GM19467 (cell line): ENCODE data around the gene SMAD3.

Experiments used
- ATAC-seq: cut with Tn5 transposase; IDR thresholded peaks from one replicate; pipeline ENCODE4 v1.9.1; 2021; ENCODE audit warnings: mild to moderate bottlenecking, moderate library complexity; ENCODE audit not compliant: unreplicated experiment

Gene SMAD3

DNA sequence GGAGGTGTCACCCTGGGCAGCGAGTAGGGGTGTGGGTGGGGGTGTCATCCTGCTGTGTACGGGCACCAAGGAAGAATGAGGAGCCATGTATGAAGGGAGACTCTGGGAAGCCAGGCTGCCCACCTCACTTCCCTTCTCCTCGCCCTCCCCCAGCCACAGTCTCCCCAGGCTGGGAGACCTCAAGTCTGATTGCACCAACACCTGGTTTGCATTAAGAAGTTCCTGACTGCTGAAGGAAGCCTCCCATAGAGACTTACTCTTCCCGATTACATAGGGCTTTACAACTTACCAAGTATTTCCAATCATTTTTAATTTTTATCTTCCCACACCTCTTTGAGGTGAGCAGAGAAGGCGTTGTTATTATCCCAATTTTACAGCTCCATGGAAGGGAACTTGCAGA lies 29.5 kb upstream of the SMAD3 start:
- no peak for ATAC-seq

DNA sequence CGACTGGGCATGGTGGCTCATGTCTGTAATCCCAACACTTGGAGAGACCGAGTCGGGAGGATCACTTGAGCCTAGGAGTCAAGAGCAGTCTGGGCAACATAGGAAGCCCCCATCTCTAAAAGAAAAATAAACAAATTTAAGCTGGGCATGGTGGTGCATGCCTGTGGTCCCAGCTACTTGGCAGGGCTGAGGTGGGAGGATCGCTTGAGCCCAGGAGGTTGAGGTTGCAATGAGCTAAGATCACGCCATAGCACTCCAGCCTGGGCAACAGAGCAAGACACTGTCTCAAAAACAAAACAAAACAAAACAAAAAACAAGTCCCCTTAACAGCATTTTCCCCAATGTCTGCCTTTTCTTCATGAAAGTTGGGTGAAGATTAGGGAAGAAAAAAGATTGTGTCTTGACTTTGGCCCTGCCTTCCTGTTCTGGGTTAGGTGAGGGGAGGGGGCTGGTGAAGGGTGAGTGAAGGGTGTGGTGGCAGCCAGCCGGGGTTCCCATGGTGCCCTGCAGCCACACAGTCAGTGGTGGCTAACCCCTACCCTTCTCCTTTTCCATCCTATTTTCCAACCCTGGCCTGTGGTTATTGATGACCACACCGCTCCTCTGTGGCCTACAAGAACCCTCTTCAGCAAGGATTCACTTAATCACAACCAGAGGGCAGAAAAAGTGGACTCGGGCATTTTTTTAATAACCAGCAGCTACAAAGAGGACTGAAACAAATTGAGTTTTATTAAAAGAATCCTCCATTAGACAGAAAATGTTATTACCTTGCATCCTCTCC lies 28.4 kb upstream of the SMAD3 start:
- ATAC-seq, result no peak

DNA sequence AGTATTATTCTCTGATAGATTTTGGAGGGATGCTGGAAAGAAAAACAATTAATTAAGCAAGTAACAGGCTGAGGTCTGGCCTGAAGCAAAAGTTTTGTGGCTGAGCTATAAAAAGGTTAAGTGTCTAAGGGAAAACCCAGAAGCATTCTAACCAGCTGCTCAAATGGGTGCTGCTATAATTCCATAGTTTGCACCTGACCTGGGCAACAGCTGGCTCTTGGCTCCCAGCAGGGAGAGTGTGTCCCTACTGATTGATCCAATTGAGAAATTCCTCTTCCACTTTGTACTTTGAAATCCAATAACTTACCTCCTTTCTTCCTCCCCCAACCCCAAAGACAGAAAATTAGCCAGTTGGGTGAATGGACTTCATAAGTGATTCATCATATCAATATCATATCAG lies 27.7 kb upstream of the SMAD3 start:
- no peak for ATAC-seq

DNA sequence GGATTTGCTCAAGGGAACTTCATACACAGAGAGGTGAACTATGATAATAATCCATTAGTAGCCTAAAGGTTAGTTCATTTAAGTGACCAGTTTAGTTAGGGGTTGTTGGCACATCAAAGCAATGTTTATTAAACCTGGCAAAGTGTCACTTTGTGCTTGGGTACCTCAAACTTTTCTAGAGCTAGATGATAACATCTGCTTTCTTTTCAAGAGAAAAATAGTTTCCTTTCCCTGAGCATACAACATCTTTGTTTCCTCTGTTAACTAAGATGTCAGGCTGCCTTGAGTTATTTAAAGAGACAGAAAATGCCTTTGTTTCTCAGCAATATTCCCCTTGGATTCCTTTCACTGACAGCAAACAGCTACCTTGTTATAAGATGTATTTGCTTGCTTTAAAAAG lies 26.7 kb upstream of the SMAD3 start:
- no peak for ATAC-seq

DNA sequence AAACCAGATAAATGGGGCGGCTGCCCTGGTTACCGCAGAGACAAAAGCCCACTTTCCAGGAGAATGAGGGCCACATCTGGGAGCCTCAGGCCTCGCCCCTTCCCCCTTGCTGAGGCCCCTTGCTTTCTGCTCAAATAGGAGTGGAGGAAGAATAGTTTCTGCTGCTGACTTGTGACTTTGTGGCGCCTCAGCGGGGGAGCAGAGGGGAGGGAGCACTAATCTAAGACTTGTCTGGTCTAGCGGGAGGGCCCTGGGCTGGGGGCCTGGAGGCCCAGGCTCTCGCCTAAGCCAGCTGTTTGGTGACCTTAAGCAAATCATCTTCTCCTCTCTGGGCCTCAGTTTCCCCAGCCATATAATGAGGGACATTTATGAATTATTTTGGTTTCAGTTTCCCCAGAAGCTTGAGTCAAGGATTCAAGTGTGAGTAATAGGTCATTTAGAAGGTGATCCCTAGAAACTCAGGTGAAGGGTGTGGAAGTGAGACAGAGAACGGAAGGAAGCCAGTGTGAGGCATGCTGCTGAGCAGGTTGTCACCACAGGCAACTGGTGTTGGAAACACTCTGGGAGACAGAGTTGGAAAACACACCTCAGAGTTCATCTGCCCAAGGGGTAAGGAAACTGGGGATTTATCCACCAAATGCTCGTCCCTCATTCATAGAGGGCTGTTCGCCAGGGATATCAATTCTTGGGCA lies 25.9 kb upstream of the SMAD3 start:
- ATAC-seq, result no peak

DNA sequence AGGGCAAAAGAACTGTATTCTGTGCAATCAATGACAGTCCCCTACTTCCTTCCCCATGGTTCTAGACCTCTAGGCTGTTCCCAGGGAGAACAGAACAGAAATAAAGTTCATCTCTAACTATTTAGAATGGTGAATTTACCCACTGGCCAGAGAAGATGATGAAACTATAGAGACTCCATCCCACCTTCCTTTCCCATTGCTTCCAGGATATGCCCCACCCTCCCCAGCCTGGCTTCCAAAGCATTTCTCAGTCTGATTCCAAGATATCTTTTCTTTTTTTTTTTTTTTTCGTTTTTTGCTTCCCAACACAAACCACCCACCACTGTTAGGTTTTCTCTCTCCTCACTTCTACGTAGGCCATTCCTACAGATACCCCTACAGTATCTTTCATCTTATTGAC lies 25.1 kb upstream of the SMAD3 start:
- ATAC-seq, result no peak

DNA sequence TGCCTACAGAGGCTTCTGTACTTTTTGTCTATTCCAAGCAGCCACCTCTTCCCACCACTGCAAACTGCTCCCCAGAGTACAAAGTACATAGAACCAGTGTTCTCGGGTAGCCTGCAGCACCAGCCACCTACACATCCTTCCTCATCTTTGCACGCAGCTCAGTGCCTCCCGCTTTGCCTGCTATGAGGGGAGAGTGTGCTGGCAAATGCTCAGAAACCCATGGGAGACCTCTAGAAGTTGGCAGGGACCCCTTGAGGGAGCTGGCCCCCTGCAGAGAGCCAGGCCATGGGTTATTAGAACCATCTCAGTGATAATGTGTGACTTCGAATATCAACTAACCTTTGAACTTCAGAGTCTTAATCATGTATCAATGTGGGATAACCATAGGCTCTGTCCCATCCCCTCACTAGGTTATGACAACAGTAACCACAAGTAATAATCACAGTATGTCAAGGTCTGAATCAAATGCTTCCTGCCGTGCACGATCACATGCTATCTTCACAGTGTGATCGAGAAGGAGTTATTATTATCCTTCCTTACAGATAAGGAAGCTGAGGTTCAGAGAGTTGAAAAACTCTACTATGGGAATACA lies 22.8 kb upstream of the SMAD3 start:
- ATAC-seq, result no peak

DNA sequence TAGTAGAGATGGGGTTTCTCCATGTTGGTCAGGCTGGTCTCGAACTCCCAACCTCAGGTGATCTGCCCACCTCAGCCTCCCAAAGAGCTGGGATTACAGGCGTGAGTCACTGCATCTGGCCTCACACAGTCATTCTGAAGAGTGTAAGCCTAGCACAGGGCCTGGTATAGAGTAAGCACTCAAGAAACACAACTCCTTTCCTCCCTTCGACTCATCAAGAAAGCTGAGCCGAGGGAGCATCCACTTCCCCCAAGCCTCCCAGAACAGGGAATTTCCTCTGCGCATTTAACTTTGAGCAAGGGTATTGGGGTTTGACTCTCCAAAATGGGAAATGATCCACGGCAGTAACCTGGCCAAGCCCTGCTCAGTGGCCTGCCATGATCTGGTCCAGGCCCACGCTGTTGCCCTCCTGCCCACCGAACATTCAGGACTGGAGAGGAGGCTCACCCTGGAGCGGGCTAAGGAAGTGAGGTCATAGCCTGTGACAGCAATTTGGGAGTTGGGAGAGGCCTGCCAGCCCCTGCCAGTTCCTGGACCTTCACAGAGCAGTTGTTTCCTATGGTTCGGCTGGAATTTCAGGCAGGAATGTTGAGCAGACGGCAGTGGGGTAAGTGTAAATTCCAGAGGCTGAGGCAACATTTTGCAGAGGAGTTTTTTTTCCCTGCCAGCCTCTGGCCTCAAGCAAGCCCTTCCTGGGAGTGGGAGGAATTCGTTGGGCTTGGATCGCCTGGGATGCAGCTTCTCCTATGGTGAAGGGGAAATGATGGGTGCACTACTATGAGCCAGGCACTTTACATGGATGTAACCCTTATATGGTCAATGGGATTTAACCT lies 21.2 kb upstream of the SMAD3 start:
- ATAC-seq, result no peak

DNA sequence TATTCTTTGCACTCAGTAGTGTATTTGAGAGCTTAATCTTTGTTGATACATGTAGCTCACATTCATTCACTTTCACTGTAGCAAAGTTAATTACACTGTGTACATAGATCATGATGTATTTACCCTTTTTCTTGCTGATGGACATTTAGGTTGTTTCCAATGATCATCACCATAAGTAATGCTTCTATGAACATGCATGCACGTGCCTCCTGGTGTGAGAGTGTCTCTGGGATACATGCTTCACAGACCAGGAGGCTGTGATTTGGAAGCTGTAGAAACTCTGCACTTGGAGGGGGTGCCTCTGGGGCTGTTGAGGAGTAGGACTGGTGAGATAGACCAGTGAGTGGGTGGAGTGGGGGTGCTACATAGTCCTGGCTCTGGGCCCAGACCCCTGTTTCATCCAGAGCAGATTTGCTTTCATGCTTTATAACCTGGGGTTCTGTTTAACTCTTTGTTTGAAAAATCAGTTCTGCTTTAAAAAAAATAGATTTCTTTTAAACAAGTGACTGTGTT lies 18.2 kb upstream of the SMAD3 start:
- ATAC-seq, result no peak

DNA sequence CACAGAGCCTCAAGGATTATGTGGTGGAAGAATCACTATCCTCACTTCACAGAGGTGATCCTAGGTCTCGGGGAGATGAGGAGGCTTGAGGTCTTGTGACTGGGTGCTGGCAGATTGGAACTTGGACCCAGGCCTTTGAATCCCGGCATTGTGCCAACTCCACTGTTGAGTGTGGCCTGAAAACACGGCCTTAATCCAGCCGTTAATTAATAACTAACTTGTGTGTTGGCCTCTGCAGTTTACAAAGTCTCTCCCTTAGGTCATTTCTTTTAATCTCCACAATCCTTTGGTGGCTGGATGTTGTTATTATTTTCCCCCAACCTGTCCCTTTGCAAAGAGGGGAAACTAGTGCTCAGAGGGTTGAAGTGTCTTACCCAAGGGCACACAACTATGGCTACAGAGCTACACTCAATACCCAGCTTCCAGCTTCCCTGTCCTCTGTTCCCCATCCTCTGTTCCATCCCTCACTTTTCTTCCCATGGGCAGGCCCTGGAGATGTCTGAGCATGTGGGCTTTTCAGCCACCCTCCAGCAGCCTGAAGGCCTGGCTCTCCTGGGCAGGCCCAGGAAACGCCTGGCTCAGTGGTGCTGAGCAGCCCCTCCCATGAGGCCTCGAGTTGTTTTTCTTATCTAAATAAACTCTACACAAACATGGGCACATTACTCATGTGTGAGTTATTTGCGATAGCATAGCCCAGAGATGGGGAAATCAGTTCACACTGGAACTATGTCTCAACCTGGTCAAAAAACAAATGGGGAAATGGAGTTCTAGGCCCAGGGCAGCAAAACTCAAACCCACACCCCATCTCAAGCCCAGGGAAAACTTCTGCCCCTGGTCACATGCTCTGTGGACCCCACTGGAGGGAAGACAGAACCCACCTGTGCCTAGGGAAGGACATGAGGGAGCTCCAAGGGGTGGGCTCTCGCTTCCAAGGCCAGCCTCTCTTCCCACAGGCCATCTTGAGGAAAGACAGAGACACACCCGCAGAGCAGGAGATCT lies 16.8 kb upstream of the SMAD3 start:
- no peak for ATAC-seq

DNA sequence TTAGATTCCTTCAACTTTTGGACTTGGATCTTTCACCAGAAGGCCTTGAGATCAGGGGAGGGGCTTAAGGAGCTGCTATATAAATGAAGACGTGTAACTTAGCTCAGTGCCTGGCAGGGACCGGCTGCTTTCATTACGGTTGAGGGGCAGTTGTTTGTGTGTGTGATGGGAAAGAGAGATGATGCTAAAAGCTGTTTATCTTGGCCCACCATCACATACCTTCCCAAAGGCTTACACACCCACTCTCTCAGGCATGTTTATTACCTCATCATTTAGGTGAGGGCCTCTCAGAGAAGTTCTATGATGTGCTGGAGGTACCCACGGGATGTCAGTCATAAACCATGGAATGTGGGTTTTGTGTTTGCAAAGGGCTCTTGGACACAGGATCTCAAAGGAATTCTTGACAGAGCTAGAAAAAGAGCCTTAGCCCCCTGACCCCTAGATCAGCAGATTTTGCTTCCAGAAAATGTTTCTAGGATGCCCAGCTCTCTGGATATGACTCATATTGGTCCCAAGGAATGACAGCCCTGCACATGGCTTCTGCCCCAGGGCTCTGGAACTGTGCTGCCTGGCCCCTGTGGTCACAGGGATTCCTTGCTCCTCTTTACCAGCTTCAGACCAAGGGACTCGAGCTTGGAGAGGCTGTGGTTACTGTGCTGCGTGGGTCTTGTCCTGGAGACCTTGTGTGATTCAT lies 15.9 kb upstream of the SMAD3 start:
- ATAC-seq, result no peak

DNA sequence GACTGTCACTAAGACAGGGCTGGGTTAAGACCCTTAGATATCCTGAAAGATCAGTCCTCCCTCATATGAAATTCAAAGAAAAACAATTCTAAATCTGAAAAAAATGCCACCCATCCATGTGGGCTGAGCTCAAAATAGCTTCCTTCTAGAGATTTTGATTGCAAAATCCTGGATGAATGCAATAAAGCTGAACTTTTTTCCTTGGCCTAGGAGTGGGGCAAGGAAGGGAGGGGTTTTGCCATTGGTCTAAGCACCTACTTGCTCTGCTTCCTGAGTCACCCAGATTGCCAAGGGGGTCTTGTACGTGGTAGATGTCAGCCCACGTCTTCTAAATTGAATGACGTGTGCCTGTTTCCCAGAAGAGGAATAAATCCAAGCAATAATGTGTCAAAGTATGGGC lies 15.3 kb upstream of the SMAD3 start:
- ATAC-seq, result no peak

DNA sequence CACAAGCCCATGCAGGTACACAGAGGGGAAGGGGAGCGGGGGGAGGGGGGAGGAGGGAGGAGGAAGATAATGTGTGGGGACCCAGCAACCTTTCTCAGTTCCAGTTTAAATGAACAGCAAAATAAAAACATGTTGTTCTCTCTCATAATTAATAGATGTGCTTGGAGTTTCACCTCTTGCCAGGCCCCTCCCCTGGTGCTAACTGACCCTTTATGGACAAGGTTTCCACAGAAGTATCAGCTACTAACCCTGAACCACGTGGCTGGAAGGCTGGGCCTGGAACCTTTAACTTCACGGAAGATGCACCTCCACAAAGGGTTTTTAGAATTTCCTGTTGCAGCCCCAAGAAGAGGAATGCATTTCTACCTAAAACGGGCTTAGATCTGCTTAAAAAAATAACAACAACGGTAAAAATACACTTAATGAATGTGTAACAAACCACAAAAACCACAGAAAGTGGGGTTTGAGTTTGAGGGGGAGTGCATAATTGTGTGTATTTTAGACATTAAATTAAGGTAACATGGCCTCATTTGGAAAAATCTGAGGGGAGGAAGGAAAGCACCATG lies 14.8 kb upstream of the SMAD3 start:
- no peak for ATAC-seq

DNA sequence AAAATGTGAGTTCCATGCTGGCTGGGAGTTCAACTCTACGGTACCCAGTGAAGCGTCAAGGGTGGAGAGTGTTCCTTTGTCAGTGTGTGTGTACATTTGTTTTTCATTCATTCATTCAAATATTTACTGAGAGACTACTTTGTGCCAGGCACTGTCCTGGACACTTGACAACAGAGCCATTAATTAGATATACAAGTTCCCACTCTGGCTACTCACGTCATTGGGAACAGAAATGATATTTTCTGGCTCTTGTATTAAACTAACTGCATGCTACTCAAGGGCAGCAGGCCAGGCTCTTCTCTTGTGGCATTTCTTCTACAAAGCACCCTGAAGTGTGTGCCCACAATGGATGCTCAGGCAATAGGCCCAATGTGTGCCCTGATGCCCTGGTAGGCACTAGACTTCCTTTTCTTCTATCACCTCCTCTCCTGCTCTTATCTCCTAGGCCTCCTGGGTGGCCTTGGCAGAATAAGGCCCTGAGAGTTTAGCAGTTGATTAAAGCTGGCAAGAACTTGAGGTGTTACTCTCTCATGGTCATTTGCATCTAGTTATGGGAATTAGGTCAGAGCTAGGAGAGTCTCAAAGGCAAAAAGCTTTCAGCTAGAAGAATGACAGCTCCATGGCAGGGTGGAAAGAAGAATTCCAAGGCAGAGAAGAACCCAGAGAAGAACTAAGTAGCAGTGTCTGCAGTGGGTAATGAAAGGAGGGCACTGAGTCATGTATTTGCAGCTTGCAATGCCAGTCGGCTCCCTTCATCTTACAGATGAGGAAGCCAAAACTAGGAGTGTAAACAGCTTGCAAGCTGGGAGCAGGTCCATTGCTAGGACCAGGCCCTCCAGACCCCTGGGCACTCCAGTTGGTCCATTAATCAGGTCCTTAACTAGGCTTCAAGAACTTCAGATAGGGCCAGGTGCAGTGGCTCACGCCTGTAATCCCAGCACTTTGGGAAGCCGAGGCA lies 14.0 kb upstream of the SMAD3 start:
- ATAC-seq, result no peak

DNA sequence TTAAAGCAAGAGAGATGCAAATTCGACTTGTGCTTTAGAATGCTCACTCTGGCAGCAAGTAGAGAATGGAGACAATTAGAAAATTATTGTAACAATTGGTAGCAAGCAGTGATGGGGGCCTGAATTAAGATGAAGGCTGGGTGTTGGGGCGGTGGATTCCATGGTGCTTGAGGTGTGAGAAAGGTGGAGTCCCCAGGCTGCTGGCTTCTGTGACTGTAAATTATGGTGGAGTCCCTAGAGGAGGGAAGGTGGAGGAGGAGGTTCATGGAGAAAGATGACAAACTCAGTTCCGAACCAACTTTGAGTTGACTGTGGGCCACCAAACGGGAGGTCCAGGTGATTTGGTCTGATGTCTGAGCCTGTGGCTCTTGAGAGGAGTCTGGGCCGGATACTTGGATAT lies 10.7 kb upstream of the SMAD3 start:
- no peak for ATAC-seq

DNA sequence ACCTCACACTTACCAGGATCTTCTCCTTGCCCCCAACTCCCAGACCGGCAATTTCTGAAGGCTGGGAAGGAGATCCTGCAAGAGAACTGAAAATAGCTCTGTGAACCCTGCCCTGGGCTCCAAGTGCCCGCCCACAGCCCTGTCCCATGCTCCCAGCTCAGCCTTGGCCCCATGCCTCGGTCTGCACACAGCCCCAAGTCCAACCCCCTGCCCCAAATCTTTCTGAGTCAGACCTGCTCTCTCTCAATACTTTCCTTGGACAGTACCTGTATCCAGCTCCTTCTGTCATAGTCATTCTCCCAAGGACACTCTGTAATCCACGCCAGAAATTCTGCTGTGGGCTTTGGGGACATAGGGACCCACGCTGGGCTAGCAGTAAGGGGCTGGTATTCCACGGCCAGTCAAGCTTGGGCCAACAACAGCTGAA lies 6.3 kb upstream of the SMAD3 start:
- ATAC-seq, result no peak

DNA sequence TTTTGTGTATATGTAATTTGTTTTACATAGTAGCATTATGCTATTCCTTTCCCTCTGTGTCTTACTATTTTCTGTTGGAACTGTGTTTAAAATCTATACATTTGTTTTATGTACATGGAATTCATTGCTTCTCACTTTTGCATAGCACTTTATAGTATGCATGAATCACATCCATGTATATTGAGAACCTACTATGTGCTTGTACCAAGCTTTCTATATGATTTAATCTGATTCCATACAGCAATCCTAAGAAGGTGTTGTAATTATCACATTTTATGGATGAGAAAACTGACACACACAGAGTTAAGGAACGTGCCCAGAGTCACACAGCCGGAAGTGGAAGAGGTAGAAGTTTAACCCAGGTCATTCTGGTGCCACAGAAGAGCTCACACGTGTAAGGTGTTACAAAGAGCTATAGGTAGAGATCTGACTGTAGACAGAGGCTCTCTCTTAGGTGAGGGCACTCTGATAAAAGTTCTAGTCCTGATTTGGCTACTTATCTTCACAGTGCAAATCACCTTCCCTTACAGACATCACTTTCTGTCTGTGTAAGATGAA lies 3.5 kb upstream of the SMAD3 start:
- ATAC-seq, result no peak
